Neutrophil (primary cell): ENCODE results near the gene FGD3.

Experiments used
- H3K27ac ChIP-seq: fragments of 200-600 bp; sonication (generic); 2 replicates; pipeline ENCODE4 v1.5.1; 2016; ENCODE audit warnings: mild to moderate bottlenecking, moderate library complexity
- H3K27me3 ChIP-seq: fragments of 200-600 bp; sonication (generic); 2 replicates; pipeline ENCODE4 v1.6.0; 2016; ENCODE audit warnings: mild to moderate bottlenecking
- H3K36me3 ChIP-seq: fragments of 200-600 bp; sonication (generic); 2 replicates; pipeline ENCODE4 v1.5.1; 2017
- H3K4me1 ChIP-seq, 2 experiments: fragments of 200-600 bp in 1 of 2; sonication (generic) in 1 of 2; 1 replicate in 1 of 2; 2 replicates in 1 of 2; pipeline versions ENCODE4 v1.5.1 to v1.6.1; 2013 to 2016; ENCODE audit warnings: low read depth in 1 of 2, low read length in 1 of 2, mild to moderate bottlenecking in 1 of 2, moderate library complexity in 1 of 2; ENCODE audit not compliant: control insufficient read depth in 1 of 2, insufficient read depth in 1 of 2
- H3K4me3 ChIP-seq, 2 experiments: fragments of 200-600 bp in 1 of 2; sonication (generic) in 1 of 2; 1 replicate in 1 of 2; 2 replicates in 1 of 2; pipeline ENCODE4 v1.5.1; 2013 to 2016; ENCODE audit warnings: low read depth in 1 of 2, low read length in 1 of 2, mild to moderate bottlenecking in 1 of 2, moderate library complexity in 1 of 2
- H3K9me3 ChIP-seq: fragments of 200-600 bp; sonication (generic); 2 replicates; pipeline ENCODE4 v1.5.1; 2016
- TF ChIP-seq, protein P1 (sequence below): fragments of 200-600 bp; sonication (generic); IDR thresholded peaks from 2 replicates; pipeline ENCODE4 v1.5.1; 2016; ENCODE audit warnings: antibody characterized with exemption

FGD3 gene

DNA sequence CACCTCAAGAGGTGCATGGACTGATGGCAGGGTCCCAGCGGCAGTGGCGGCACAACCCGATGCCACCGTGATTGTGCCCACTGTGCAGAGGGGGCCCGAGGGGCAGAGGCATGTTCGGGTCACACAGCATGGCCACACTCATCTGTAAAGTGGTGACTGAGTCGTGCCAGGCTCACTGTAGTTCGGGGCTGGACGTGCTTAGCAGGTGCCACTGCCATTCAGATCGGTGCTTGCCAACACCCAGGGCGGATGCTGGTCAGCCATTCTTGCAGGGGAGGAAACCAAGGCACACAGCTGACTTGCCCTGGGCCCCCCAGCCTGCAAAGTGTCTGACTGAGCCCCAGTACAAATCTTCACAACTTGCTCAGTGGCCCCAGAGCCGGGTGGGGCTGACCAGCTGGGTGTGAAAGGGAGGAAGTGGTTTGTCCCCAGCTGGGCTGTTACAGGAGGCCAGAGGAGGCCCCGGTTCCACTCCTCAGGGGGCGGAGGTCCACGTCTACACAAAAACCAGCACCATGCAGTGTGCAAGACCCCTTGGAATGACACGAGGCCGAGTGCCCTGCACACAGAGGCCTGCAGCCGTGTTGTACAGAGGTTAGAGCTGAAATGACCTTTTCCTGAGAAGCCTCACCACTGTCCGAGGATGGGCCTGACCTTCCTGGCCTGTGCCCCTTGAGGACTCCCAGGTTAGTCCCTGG lies 17.9 kb downstream of the FGD3 start:
- H3K36me3 ChIP-seq = peaks cover 32% of the 10 kb centered on the region
- H3K27ac ChIP-seq = peak overlapping the region; percentile 99
- H3K4me1 ChIP-seq = peaks cover 81 to 92% of the 10 kb centered on the region in 2 experiments
- H3K9me3 ChIP-seq = no peaks in the 10 kb centered on the region
- TF ChIP-seq, protein P1, sequence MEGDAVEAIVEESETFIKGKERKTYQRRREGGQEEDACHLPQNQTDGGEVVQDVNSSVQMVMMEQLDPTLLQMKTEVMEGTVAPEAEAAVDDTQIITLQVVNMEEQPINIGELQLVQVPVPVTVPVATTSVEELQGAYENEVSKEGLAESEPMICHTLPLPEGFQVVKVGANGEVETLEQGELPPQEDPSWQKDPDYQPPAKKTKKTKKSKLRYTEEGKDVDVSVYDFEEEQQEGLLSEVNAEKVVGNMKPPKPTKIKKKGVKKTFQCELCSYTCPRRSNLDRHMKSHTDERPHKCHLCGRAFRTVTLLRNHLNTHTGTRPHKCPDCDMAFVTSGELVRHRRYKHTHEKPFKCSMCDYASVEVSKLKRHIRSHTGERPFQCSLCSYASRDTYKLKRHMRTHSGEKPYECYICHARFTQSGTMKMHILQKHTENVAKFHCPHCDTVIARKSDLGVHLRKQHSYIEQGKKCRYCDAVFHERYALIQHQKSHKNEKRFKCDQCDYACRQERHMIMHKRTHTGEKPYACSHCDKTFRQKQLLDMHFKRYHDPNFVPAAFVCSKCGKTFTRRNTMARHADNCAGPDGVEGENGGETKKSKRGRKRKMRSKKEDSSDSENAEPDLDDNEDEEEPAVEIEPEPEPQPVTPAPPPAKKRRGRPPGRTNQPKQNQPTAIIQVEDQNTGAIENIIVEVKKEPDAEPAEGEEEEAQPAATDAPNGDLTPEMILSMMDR = no peak
- H3K4me3 ChIP-seq = peak overlapping the region; percentile 89 to 99
- no peaks in the 10 kb centered on the region for H3K27me3 ChIP-seq

DNA sequence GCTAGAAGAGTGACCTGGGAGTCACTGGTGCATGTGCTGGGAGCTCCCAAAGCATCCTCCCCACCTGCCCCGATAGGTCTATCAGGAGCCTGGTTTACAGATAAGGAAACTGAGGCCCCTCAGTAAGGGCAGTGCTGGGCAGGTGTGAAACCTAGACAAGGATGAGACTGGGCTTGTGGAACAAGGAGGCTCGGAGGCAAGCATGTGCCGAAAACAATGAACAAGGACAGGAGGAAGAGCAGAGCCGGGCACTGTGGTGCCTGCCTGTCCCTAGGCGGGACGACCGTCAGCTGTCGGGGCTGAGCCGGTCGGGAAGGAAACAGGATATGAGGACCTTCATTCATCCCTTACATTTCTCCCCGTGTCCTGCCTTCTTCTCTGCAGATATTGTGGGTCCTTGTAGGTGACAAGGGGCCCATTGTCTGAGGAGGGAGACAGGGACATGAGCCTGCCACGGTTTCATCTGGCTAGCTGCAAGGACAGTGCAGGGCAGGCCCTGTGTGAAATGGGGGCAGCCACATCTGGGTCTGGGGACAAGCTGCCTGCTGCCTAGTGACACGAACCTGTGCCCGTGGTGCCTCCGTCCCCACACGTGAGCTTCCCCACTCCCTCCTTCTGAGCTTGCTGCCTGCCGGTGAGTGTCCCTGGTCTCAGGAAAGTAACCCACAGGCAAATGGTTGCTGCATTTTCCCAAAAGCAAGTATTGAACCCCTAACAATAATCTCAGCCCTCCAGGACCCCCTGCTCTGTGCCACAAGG lies 18.6 kb downstream of the FGD3 start:
- TF ChIP-seq, protein P1 = no peak
- no peaks in the 10 kb centered on the region for H3K27me3 ChIP-seq
- peak overlapping the region; percentile 99 for H3K27ac ChIP-seq
- H3K4me1 ChIP-seq = peaks cover 81 to 96% of the 10 kb centered on the region in 2 experiments
- H3K36me3 ChIP-seq = peaks cover 34% of the 10 kb centered on the region
- H3K4me3 ChIP-seq = peak overlapping the region; percentile 89 to 99
- H3K9me3 ChIP-seq = no peaks in the 10 kb centered on the region

DNA sequence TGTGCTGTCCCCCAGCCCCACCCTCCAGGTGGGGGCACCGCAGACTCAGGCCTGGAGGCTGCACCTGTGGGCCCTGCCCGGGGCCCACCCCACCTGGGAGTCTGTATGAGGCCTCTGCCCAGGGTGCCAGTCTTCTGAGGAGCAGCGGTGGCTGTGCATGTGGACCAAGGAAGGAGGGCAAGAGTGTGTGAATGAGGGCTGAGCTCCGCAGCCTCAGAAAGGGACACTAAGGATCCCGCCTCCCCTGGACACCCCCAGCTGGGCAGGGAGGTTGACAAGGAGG lies 19.1 kb downstream of the FGD3 start:
- peaks cover 38% of the 10 kb centered on the region for H3K36me3 ChIP-seq
- TF ChIP-seq, protein P1 = no peak
- H3K27me3 ChIP-seq = no peaks in the 10 kb centered on the region
- peak overlapping the region; percentile 99 for H3K27ac ChIP-seq
- no peaks in the 10 kb centered on the region for H3K9me3 ChIP-seq
- H3K4me3 ChIP-seq = peak overlapping the region; percentile 89 to 99
- peaks cover 79 to 96% of the 10 kb centered on the region in 2 experiments for H3K4me1 ChIP-seq

DNA sequence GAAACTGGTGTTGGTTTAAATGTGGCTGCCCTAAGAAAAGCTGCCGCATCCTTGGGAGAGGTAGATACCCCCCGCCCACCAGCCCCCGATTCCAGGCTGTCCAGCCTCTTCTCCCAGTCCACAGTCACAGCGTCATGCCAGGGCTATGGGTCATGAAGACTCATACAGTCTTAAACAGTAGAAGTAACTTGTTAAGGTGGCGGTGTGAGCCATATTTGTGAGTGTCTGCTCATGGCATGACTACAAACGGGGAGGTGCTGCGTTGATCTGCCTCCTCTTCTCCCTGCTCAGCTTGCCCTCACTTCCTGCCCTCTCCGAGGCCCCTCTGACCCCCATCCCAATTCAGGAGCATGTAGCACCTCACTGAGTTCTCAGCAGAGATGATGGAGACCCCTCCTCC lies 20.8 kb downstream of the FGD3 start:
- H3K9me3 ChIP-seq = no peaks in the 10 kb centered on the region
- peaks cover 78 to 94% of the 10 kb centered on the region in 2 experiments for H3K4me1 ChIP-seq
- H3K27me3 ChIP-seq = no peaks in the 10 kb centered on the region
- peak overlapping the region; percentile 99 for H3K27ac ChIP-seq
- peak overlapping the region in 1 of 2 experiments; percentile 89 for H3K4me3 ChIP-seq
- TF ChIP-seq, protein P1 = no peak
- peaks cover 38% of the 10 kb centered on the region for H3K36me3 ChIP-seq

DNA sequence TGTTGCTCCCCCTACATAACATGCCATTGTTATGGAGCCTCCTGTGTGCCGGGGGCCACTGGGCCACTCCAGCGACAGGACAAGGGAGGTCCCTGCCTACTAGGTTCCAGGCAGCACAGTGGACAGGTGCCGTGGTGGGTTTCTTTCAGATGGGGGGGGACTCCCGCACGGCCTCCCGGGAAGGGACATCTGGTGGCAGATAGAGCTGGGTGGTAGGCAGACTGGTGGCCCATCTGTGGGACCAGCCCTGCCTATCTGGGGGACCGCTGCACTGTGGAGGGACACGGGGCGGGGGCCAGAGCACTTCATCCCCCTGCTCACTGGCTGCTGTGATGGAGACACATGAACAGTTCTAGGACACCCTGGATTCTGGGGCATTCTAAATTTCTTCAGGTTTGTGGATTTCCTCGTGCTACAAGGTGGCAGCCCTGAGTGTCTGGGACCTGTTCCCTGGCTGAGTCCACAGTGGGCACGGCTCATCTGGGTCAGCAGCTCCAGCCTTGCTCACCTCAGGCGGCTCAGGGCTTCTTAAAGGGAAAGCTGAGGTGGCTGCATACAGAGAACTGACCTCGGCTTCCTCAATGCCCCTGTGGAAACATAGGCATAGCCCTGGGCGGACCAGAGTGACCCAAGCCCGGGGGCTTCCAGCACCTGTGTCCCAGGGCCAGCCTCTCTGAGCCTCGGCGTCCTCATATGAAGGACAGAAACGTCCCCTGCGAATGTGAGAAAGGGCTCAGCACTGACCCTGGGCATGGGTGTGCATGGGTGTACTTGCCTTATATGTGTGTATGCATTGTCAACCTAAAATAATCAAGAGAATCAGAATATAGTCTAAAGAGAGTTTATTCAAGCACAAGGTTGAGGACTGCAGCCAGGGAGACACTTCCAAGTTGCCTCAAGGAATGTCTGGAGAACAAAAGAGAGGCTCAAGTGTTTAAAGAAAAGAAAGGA lies 22.5 kb downstream of the FGD3 start:
- Histone ChIP-seq H3K27ac (peak overlapping the region; percentile 63), H3K4me1 (peaks cover 86 to 98% of the 10 kb centered on the region in 2 experiments), H3K27me3 (no peaks in the 10 kb centered on the region), H3K9me3 (no peaks in the 10 kb centered on the region), H3K36me3 (peaks cover 50% of the 10 kb centered on the region), H3K4me3 (peak overlapping the region in 1 of 2 experiments; percentile 25)
- TF ChIP-seq, protein P1 = no peak
